Gastrocnemius medialis (tissue), 4 donors: ENCODE data around the gene TRIO. TPM values are rescaled to one million over a fixed set of nuclear protein-coding genes. Genes with fewer than 3 reads are reported as not detected.

Experiments
- ATAC-seq, 2 donors: fragments of 150-250 bp; one replicate each; pipeline ENCODE4 v1.9.1; 2016
- DNase-seq, 2 donors: peaks; one replicate each; pipeline ENCODE4 v3.0.0-alpha.2; 2019
- H3K27ac ChIP-seq, 4 donors: fragments of 200-600 bp; sonication (generic); 1 replicate in 1 of 4; 2 replicates in 3 of 4; pipeline ENCODE4 v1.5.1; 2016 to 2018; ENCODE audit warnings: mild to moderate bottlenecking in 2 of 4, moderate library complexity in 1 of 4
- H3K27me3 ChIP-seq, 3 donors: fragments of 200-600 bp; sonication (generic) in 2 of 3; 1 replicate in 1 of 3; 2 replicates in 2 of 3; pipeline versions ENCODE4 v1.5.1 to v1.6.0; 2016 to 2019; ENCODE audit warnings: mild to moderate bottlenecking in 1 of 3, moderate library complexity in 1 of 3
- H3K36me3 ChIP-seq, 2 donors: fragments of 200-600 bp; sonication (generic) in 1 of 2; one replicate each; pipeline ENCODE4 v1.5.1; 2017 to 2018
- H3K4me1 ChIP-seq, 2 donors: fragments of 200-600 bp; sonication (generic) in 1 of 2; one replicate each; pipeline ENCODE4 v1.5.1; 2016 to 2017; ENCODE audit warnings: mild to moderate bottlenecking in 2 of 2
- H3K4me3 ChIP-seq, 4 donors: fragments of 200-600 bp; sonication (generic) in 3 of 4; 1 replicate in 1 of 4; 2 replicates in 3 of 4; pipeline ENCODE4 v1.5.1; 2016 to 2019; ENCODE audit warnings: mild to moderate bottlenecking in 2 of 4
- H3K9me3 ChIP-seq, 3 donors: fragments of 200-600 bp; sonication (generic) in 2 of 3; 1 replicate in 1 of 3; 2 replicates in 2 of 3; pipeline ENCODE4 v1.5.1; 2016 to 2019
- POLR2A ChIP-seq, 2 donors: fragments of 450-650 bp; IDR thresholded peaks; one replicate each; pipeline ENCODE4 v1.6.1; 2017; ENCODE audit warnings: antibody characterized with exemption in 2 of 2, mild to moderate bottlenecking in 2 of 2, moderate library complexity in 2 of 2
- in situ Hi-C, 4 donors: fragments of 200-750 bp; cut with MboI; loops; one replicate each; pipeline versions ENCODE4 v1.15.0 to v1.8.0; 2017; ENCODE audit warnings: low sequenced_read_pairs in 4 of 4
- intact Hi-C: fragments of 100-400 bp; cut with DNase I; formaldehyde crosslinking; loops from one replicate; pipeline ENCODE4 v1.15.1; 2023; ENCODE audit warnings: low total_unique reads
- total RNA-seq, 4 donors: library from RNA; depleted of rRNA; stranded (reverse); fragments of >200 nt; gene quantifications; one replicate each; pipeline versions ENCODE4 v1.1.0 to v1.2.3, GENCODE V29; 2016
- TF ChIP-seq, protein P1 (sequence below), 5 experiments: fragments of 450-650 bp in 3 of 5; fragments of 200-600 bp in 2 of 5; sonication (generic) in 2 of 5; IDR thresholded peaks in 4 of 5; conservative IDR thresholded peaks in 1 of 5; 1 replicate in 4 of 5; 2 replicates in 1 of 5; pipeline ENCODE4 v1.5.1; 2016 to 2019; ENCODE audit warnings: antibody characterized with exemption in 5 of 5, mild to moderate bottlenecking in 3 of 5, moderate library complexity in 3 of 5

TRIO gene
- total RNA-seq, 4 donors from 2014 or later: 31.5 to 57.5 (median 50.4) TPM

DNA sequence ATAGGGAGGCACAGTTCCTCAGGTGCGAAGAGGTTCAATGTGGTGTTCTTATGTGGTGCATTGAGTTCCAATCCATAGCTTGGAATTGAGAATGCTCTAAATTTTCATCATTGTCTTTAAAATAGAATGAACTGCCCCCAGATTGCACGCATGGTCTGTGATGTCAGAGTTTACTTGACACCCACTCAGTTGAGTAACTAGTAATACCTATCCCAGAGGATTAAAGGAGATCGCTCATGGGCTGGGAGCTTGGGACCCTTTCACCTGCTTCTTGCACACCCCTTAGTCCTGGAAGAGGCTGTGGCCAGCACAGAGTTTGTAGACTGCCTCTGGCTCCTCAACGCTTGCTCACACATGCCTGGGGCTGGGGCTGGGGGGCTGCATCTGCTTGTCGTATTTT is 343.3 kb downstream of the TRIO start:
- intact Hi-C loops: no loop called here
- no peak for ATAC-seq
- no peak overlapping the region for H3K27ac ChIP-seq

DNA sequence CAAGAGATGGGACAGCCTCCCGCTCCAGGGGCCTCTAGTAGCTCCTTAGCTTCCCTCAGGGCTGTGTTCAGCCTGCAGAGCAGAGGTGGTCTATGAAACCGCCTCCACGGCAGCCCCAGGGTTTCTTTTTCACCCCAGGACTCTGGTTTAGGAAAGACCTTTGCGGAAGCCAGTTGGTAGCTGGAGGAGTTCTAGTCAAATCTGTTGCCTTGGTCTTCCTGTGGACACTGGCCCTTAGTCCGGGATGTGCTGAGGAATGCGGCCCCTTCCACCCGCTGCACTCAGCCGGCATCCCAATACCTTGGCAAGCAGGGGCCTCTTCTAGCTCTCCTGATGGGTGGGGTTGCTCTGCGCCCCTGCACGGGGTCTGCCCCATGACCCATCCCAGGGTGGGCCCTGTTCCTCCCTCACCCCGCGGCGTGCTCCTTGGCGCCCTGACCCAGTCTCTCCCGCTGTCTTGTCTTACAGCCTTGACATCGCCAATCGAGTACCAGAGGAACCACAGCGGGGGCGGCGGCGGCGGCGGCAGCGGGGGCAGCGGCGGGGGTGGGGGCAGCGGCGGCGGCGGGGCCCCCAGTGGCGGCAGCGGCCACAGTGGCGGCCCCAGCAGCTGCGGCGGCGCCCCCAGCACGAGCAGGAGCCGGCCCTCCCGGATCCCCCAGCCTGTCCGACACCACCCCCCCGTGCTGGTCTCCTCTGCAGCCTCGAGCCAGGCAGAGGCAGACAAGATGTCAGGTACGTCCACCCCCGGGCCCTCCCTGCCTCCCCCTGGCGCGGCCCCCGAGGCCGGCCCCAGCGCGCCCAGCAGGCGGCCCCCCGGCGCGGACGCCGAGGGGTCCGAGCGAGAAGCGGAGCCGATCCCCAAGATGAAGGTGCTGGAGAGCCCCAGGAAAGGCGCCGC is 344.1 kb downstream of the TRIO start:
- intact Hi-C loops (no loop called here), in situ Hi-C loops (no loop called here)
- no peak for ATAC-seq
- H3K27me3 ChIP-seq: no peaks in the 10 kb centered on the region
- H3K36me3 ChIP-seq: peaks cover 0 to 67% of the 10 kb centered on the region in 2 donors
- no peak overlapping the region for H3K27ac ChIP-seq
- no peak for TF ChIP-seq POLR2A (IDR thresholded peaks at IDR 0.05)
- TF ChIP-seq, protein P1, sequence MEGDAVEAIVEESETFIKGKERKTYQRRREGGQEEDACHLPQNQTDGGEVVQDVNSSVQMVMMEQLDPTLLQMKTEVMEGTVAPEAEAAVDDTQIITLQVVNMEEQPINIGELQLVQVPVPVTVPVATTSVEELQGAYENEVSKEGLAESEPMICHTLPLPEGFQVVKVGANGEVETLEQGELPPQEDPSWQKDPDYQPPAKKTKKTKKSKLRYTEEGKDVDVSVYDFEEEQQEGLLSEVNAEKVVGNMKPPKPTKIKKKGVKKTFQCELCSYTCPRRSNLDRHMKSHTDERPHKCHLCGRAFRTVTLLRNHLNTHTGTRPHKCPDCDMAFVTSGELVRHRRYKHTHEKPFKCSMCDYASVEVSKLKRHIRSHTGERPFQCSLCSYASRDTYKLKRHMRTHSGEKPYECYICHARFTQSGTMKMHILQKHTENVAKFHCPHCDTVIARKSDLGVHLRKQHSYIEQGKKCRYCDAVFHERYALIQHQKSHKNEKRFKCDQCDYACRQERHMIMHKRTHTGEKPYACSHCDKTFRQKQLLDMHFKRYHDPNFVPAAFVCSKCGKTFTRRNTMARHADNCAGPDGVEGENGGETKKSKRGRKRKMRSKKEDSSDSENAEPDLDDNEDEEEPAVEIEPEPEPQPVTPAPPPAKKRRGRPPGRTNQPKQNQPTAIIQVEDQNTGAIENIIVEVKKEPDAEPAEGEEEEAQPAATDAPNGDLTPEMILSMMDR (IDR thresholded peaks at IDR 0.05 in 4 of 5, conservative IDR thresholded peaks at IDR 0.05 in 1 of 5): no peak
- no peaks in the 10 kb centered on the region for H3K9me3 ChIP-seq
- DNase-seq: no peak
- no peak overlapping the region for H3K4me3 ChIP-seq
- H3K4me1 ChIP-seq: peaks cover 0 to 14% of the 10 kb centered on the region in 2 donors

More for the DNA sequence above, 343.3 kb downstream of the TRIO start:
- Histone ChIP-seq H3K4me3 (no peak overlapping the region), H3K9me3 (no peaks in the 10 kb centered on the region), H3K27me3 (no peaks in the 10 kb centered on the region), H3K4me1 (peaks cover 0 to 14% of the 10 kb centered on the region in 2 donors), H3K36me3 (peaks cover 0 to 74% of the 10 kb centered on the region in 2 donors)
- in situ Hi-C loops: no loop called here
- TF ChIP-seq POLR2A (IDR thresholded peaks at IDR 0.05): no peak
- TF ChIP-seq, protein P1 (IDR thresholded peaks at IDR 0.05 in 4 of 5, conservative IDR thresholded peaks at IDR 0.05 in 1 of 5): no peak
- no peak for DNase-seq

DNA sequence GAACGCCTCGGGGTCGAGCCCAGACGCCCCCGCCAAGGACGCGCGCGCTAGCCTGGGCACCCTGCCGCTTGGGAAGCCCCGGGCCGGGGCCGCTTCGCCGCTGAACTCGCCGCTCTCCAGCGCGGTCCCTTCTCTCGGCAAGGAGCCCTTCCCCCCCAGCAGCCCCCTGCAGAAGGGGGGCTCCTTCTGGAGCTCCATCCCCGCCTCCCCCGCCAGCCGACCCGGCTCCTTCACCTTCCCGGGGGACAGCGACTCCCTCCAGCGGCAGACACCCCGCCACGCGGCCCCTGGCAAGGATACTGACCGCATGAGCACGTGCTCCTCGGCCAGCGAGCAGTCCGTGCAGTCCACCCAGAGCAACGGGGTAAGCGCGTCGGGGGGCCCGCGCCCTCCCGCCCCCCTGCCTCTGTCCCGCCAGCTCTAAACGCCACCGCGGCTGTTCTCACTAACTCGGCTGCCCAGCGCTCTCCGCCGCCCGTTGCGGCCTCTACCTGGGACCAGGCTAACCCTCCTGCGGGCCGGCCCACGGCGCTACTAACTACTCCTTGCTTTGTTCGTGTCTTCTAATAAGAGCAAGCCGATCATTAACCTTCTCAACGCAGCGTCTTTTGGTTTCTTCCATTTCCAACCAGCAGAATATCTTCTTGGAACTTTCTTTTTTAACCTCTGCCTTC is 344.9 kb downstream of the TRIO start:
- TF ChIP-seq, protein P1 (IDR thresholded peaks at IDR 0.05 in 4 of 5, conservative IDR thresholded peaks at IDR 0.05 in 1 of 5): no peak
- no peak for TF ChIP-seq POLR2A (IDR thresholded peaks at IDR 0.05)
- in situ Hi-C loops: no loop called here
- peaks cover 0 to 67% of the 10 kb centered on the region in 2 donors for H3K36me3 ChIP-seq

DNA sequence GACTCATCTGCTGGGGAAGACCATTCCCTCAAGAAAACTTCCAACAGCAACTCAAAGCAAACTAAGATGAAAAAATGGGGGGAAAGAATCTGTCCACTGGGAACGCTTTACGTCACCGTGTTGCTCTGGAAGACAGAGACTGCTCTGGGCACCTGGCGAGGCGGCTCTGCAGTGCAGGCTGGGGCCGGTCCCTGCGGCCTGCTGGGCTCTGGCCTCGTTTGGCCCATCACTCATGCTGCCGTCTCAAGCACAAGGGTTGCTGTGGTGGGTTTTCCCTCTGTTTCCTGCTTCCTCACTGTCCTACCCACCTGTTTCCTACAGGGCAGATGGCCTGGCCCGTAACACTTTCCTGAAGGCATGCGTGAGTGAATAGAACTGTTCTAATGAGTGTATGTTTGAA is 345.6 kb downstream of the TRIO start:
- in situ Hi-C loops (no loop called here), intact Hi-C loops (no loop called here)
- ATAC-seq: no peak
- H3K36me3 ChIP-seq: peaks cover 0 to 62% of the 10 kb centered on the region in 2 donors
- H3K9me3 ChIP-seq: no peaks in the 10 kb centered on the region
- H3K27me3 ChIP-seq: no peaks in the 10 kb centered on the region
- TF ChIP-seq, protein P1 (IDR thresholded peaks at IDR 0.05 in 4 of 5, conservative IDR thresholded peaks at IDR 0.05 in 1 of 5): no peak
- no peak for TF ChIP-seq POLR2A (IDR thresholded peaks at IDR 0.05)
- DNase-seq: no peak
- H3K27ac ChIP-seq: no peak overlapping the region
- peaks cover 0 to 14% of the 10 kb centered on the region in 2 donors for H3K4me1 ChIP-seq
- H3K4me3 ChIP-seq: no peak overlapping the region

More for the DNA sequence above, 344.9 kb downstream of the TRIO start:
- ATAC-seq: no peak
- H3K4me3 ChIP-seq: no peak overlapping the region
- no peaks in the 10 kb centered on the region for H3K9me3 ChIP-seq
- DNase-seq: no peak
- intact Hi-C loops: no loop called here
- H3K4me1 ChIP-seq: peaks cover 0 to 14% of the 10 kb centered on the region in 2 donors
- H3K27me3 ChIP-seq: no peaks in the 10 kb centered on the region
- H3K27ac ChIP-seq: no peak overlapping the region
